Lung (tissue), 12 donors: ENCODE data around the gene MSH2. TPM values are rescaled to one million over a fixed set of nuclear protein-coding genes. Genes with fewer than 3 reads are reported as not detected.
"Not testable (repeated sequence)": the region's sequence is repeated elsewhere in the genome, so short reads cannot be mapped to it uniquely, and the experiment has no call there.

ENCODE experiments used
- ATAC-seq: fragments of 200-7000 bp; cut with Tn5 transposase; one replicate; pipeline ENCODE4 v1.9.1; 2020; ENCODE audit warnings: moderate number of reproducible peaks; ENCODE audit not compliant: insufficient read depth, low FRiP score
- DNase-seq, 3 donors: peaks; one replicate each; pipeline ENCODE4 v3.0.0-alpha.2; 2013 to 2017
- H3K27ac ChIP-seq, 2 donors: one replicate each; pipeline ENCODE4 v1.5.1; 2013; ENCODE audit warnings: mild to moderate bottlenecking in 2 of 2, moderate library complexity in 2 of 2, control low read depth in 1 of 2, inconsistent platforms in 1 of 2, low read depth in 1 of 2, low read length in 1 of 2
- H3K27me3 ChIP-seq, 3 donors: one replicate each; pipeline ENCODE4 v1.5.1; 2013; ENCODE audit warnings: low read length in 2 of 3; ENCODE audit not compliant: control insufficient read depth in 3 of 3, insufficient read depth in 3 of 3
- H3K36me3 ChIP-seq, 4 donors: one replicate each; pipeline ENCODE4 v1.5.1; 2013; ENCODE audit warnings: low read length in 4 of 4, mild to moderate bottlenecking in 1 of 4, moderate library complexity in 1 of 4; ENCODE audit not compliant: control insufficient read depth in 4 of 4, insufficient read depth in 4 of 4
- H3K4me1 ChIP-seq, 5 donors: one replicate each; pipeline ENCODE4 v1.5.1; 2013; ENCODE audit warnings: low read length in 5 of 5, mild to moderate bottlenecking in 2 of 5, moderate library complexity in 1 of 5; ENCODE audit not compliant: control insufficient read depth in 5 of 5, insufficient read depth in 5 of 5
- H3K4me3 ChIP-seq: one replicate; pipeline ENCODE4 v1.5.1; 2013; ENCODE audit warnings: mild to moderate bottlenecking, control low read depth, moderate library complexity
- H3K9ac ChIP-seq, 2 donors: one replicate each; pipeline ENCODE4 v1.5.1; 2013; ENCODE audit warnings: low read length in 2 of 2, control low read depth in 1 of 2; ENCODE audit not compliant: insufficient read depth in 1 of 2
- H3K9me3 ChIP-seq, 4 donors: one replicate each; pipeline ENCODE4 v1.5.1; 2013; ENCODE audit warnings: low read length in 3 of 4, mild to moderate bottlenecking in 1 of 4, moderate library complexity in 1 of 4; ENCODE audit not compliant: control insufficient read depth in 4 of 4, insufficient read depth in 3 of 4
- CTCF ChIP-seq: IDR thresholded peaks from 2 replicates; pipeline ENCODE4 v1.5.1; 2012; ENCODE audit warnings: mild to moderate bottlenecking; ENCODE audit errors: control extremely low read depth, extremely low read depth
- WGBS, 2 donors: extraction: QIAGEN DNeasy Blood & Tissue Kit; methylation state at CpG; one replicate each; pipeline ENCODE4 v1.1.7; 2013; 5-methylcytosine and 5-hydroxymethylcytosine counted together
- polyA plus RNA-seq, 2 donors: library from polyadenylated mRNA; stranded (reverse); fragments of 200-250 nt; gene quantifications; one replicate each; pipeline ENCODE4 v1.2.1, GENCODE V29; 2013
- total RNA-seq, 2 donors: library from RNA; depleted of rRNA in 1 of 2; stranded (reverse); fragments of >200 nt in 1 of 2; gene quantifications; one replicate each; pipeline ENCODE4 v1.2.1, GENCODE V29; 2014 to 2021
- donor health status: control.
- donor health status: control.
- donor health status: Bipolar disorder and iron deficiency.
- donor health status: healthy.
- donor health status: DM: yes; HTN: yes; CAD: no.

MSH2 gene
- total and polyA plus RNA-seq, 4 donors = 6.4 to 44.9 (median 10.5) TPM

GRCh38 chr2:47422560-47422959 lies 19.6 kb downstream of the MSH2 start:
- Histone ChIP-seq H3K36me3 (peaks cover 0 to 8% (median under 1%) of the 10 kb centered on the region in 4 donors), H3K9me3 (no peaks in the 10 kb centered on the region), H3K27me3 (no peaks in the 10 kb centered on the region), H3K4me1 (no peaks in the 10 kb centered on the region), H3K4me3 (no peak overlapping the region), H3K27ac (no peak overlapping the region), H3K9ac (no peak overlapping the region)
- WGBS, 2 donors = 89 to 91% methylated on average over 2 of the region's 2 CpGs
- no peak for DNase-seq
- no peak for ATAC-seq
- no peak for TF ChIP-seq CTCF

- DNase-seq (no peak), ATAC-seq (no peak)
- no peak overlapping the region for H3K9ac ChIP-seq
- peaks cover 0 to 22% (median 10%) of the 10 kb centered on the region in 4 donors for H3K36me3 ChIP-seq
- no peaks in the 10 kb centered on the region for H3K9me3 ChIP-seq
- no peak for TF ChIP-seq CTCF
- WGBS, 2 donors = 92 to 93% methylated on average over 4 of the region's 4 CpGs
- no peaks in the 10 kb centered on the region for H3K4me1 ChIP-seq
- no peak overlapping the region for H3K27ac ChIP-seq
- H3K4me3 ChIP-seq = no peak overlapping the region
- no peaks in the 10 kb centered on the region for H3K27me3 ChIP-seq
Observed at GRCh38 chr2:47426786-47427185, 23.8 kb downstream of the MSH2 start.

- DNase-seq (no peak), ATAC-seq (no peak)
- Histone ChIP-seq H3K4me3 (no peak overlapping the region), H3K4me1 (no peaks in the 10 kb centered on the region), H3K36me3 (peaks cover 0 to 23% (median 11%) of the 10 kb centered on the region in 4 donors), H3K9me3 (no peaks in the 10 kb centered on the region), H3K27ac (no peak overlapping the region), H3K27me3 (no peaks in the 10 kb centered on the region), H3K9ac (no peak overlapping the region)
- 94 to 97% methylated on average over 6 of the region's 6 CpGs for WGBS, 2 donors
- TF ChIP-seq CTCF = no peak
Observed at GRCh38 chr2:47429795-47430194, 26.8 kb downstream of the MSH2 start.

- not testable (repeated sequence) for H3K27me3 ChIP-seq, H3K9me3 ChIP-seq, H3K27ac ChIP-seq, H3K9ac ChIP-seq, DNase-seq, ATAC-seq, H3K4me3 ChIP-seq, H3K4me1 ChIP-seq
- H3K36me3 ChIP-seq = peaks cover 0 to 18% (median 10%) of the 10 kb centered on the region in 4 donors
- WGBS, 2 donors = 94% methylated on average over 26 of the region's 32 CpGs; no CpG with 5 or more reads in 1 of the 2 donors
Observed at GRCh38 chr2:47433006-47433405, 30.1 kb downstream of the MSH2 start.

GRCh38 chr2:47433445-47433844 lies 30.5 kb downstream of the MSH2 start:
- not testable (repeated sequence) for H3K4me3 ChIP-seq, ATAC-seq, H3K4me1 ChIP-seq, H3K27me3 ChIP-seq, H3K9me3 ChIP-seq, DNase-seq, H3K9ac ChIP-seq, H3K27ac ChIP-seq
- peaks cover 0 to 18% (median 10%) of the 10 kb centered on the region in 4 donors for H3K36me3 ChIP-seq
- WGBS, 2 donors = 96 to 100% methylated on average over 11 to 29 of the region's 31 CpGs
